Fibroblast of lung (primary cell): Measurements from ENCODE around the gene PDC.

ENCODE experiments used
- CTCF ChIP-seq, 2 donors: IDR thresholded peaks in 1 of 2; conservative IDR thresholded peaks in 1 of 2; 1 replicate in 1 of 2; 2 replicates in 1 of 2; pipeline ENCODE4 v1.5.1; 2011 to 2012; ENCODE audit warnings: low read length in 2 of 2, control low read depth in 1 of 2, inconsistent platforms in 1 of 2, low read depth in 1 of 2, mild to moderate bottlenecking in 1 of 2
- EZH2 ChIP-seq: IDR thresholded peaks from 2 replicates; pipeline ENCODE4 v1.5.1; 2012; ENCODE audit warnings: low read length, control low read depth, mild to moderate bottlenecking; ENCODE audit errors: missing control alignments

GRCh38 chr1:186498695-186499389 is 37.9 kb upstream of the PDC start:
- TF ChIP-seq CTCF (conservative IDR thresholded peaks at IDR 0.05 in 1 of 2, IDR thresholded peaks at IDR 0.05 in 1 of 2; ENCODE audit: low read depth in 1 of 2, low read length in 2 of 2) (no peak), EZH2 (no peak)
